Activated gamma-delta T cell treated with anti-CD3 and anti-CD28 coated beads, Interleukin-2, amount 50 U/mL, for 16 hours (primary cell): Measurements from ENCODE around the gene MPPED1.

Source experiments
- DNase-seq: peaks from one replicate; pipeline ENCODE4 v3.0.0-alpha.2; 2020; ENCODE audit warnings: low read depth

MPPED1 gene

DNA sequence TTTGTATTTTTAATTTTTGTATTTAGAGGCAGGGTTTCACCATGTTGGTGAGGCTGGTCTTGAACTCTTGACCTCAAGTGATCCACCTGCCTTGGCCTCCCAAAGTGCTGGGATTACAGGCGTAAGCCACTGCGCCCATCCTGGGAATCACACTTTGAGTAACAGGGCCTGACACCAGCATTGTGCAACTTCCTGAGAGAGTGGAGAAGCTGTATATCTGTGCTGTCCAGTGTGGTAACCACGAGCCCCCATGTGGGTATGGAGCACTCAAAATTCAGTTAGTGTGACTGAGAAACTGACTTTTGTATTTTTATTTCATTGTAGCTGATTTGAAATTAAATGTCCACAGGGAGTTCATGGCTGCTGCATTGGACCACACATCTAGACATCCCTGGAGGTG is 36.2 kb downstream of the MPPED1 start:
- DNase-seq: no peak

DNA sequence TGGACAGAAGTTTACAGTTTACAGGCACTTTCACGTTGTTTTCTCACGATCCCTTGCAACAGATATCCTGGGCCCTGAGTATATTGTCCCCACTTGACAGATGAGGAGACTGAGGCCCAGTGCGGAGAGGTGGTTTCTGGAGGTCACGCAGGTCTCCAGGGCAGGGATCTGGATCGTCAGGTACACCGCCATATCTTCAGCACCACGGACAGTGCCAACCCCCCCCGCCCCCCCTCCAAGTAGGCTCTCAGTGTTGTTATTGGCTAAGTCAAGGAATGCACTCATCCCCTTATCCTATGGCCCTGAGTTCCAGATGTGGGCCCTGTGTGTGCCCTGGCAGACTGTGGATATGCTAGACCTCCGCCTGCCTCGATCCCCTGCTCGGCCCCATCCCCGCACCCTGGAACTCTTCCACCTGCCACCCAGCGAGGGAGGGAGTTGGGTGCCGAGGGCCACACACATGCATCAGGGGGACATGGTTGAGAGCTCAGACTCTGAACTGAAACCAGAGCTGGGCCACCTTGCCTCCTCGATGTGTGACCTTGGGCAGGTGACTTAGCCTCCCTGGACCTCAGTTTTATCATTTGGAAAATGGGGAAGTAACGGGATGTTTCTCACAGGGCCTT is 37.5 kb downstream of the MPPED1 start:
- DNase-seq: no peak

DNA sequence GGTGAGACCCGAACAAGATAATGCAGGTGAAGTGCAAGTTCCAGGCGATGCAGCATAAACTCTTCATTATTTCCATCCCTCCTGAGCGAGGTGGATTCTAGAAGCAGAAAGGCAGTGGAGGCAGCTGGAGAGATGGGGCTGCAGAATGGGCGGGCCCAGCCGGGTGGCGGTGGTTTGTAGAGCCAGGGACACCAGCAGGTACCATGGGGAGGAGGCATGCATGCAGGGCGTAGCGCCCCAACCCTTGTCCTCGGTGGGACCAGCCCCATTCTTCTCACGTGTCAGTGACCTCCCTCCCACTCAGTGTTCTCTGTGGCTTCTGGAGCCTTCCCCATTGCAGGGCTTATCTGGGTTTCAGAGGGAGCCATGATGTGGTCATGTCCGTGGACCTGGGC is 38.0 kb downstream of the MPPED1 start:
- DNase-seq: no peak

DNA sequence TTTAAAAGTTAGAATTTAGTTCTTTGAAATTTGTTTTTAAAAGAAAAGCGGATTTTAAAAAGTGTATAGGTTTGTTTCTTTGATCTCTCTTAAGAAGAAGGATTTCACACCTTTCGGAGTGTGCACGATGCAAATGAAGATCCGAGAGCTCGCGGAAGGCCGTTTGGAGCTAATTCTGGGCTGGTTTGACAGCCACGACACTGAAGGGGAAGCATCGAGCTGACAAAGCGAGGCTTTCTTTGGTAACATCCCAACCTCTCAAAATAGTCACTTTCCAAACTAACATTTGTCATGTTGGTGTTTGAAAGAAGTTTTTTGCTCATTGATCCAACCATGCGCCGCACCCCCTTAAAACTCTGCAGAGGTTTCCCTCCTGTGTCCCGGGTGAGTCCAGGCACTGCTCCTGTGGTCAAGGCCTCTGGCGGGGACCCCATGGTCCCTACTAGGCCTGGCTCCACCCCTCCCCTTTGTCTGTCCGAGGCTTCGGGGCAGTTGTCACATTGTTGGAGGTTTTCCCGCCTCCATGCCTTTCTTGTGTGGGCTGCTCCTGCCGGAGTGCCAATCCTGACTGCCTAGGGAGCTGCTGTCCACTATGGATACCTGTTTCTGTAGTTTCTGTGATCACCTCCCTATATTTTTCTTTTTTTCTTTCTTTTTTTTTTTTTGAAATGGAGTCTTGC is 39.7 kb downstream of the MPPED1 start:
- no peak for DNase-seq

DNA sequence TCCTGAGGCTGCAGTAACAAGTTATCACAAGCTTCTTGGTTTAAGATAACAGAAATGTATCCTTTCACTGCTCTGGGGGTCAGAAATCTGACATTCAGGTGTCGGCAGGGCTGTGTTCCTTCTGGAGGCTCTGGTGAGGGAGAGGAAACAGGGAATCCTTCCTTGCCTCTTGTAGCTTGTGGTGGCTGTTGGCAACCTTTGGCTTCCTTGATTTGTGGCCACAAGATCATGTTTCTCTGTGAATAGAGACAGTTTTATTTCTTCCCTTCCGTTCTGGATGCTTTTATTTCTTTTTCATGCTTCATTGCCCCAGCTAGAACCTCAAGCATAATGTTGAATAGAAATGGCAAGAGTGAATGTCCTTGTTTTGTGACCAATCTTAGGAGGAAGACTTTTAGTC is 44.0 kb downstream of the MPPED1 start:
- no peak for DNase-seq

DNA sequence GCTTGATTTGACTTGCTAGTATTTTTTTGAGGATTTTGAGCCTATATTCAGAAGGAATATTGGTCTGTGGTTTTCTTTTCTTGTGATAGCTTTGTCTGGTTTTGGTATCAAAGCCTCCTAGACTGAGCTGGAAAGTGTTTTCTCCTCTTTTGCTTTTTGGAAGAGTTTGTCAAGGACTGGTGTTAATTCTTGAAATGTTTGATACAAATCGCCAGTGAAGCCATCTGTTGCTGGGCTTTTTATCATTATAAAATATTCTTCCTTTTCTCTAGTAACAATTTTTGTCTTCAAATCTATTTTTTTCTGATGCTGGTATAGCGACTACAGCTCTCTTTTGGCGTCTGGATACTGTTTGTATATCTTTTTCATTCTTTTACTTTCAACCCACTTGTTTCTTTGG is 45.2 kb downstream of the MPPED1 start:
- DNase-seq: no peak

DNA sequence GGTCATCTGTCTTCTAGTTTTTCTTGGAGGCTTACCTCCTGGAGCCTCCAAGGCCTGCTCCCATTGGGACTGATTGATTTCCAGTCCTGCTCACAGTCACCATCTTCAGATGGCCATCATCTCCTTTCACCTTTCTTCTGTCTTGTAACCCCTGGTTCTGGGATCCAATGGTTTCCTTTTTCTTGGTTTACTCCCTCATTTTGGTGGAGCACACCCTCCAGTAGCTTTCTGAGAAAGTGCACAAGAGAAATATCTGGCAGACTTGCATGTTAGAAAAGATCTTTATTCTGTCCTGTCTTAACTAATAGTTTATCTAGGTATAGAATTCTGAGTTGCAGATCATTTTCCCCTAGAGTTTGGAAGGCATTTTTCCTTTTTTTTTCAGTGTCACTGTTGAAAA is 50.9 kb downstream of the MPPED1 start:
- no peak for DNase-seq

DNA sequence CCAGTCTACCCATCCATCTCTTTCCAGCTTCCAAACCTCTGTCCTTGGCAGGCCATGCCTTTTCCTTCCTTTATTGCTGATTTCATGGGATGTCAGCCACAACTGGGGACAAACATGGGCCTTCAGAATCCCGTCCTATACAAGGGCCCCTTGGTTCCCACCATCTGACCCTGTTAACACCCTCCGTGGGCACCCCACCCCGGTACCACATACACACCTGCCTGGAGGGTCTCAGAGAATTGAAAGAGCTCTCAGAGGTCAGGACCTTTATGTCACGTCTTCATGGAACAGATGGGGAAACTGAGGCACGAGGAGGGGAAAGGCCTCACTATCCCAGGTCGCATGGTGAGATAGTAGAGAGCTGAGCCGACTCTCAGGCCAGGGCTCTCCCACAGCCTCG is 53.0 kb downstream of the MPPED1 start:
- DNase-seq: no peak

DNA sequence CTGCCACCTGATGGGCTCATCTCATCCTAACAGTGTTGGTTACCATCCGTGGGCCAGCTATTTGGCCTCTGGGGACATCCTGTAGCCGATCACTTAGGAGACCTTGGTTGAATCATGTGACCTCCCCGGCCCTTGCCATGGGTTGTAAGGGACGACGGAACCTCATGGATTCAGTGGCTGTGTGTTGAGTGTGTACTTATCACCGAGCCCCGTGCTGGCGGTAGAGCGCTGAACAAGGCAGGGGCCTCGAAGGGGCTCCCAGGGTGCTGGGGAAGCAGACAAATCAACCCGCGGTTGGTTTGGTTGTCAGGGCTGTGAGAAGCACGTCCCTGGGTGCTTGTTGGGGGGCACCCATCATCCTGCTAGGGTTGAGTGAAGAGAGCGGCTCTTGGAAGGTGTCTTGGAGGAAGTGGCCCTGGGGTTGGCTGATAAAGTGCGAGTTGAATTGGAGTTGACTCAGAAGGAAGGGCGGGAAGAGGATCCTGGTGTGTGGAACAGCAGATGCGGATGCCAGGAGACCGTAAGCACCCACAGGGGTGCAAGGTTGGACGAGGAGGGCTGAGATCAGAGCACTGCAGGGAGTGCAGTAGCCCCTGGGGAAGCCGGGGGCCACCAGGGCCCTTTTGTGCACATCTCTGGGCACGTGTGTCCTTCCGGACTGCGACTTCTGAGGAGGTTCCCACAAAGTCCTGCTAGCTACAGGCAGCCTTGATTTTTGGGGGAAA is 53.6 kb downstream of the MPPED1 start:
- DNase-seq: no peak

DNA sequence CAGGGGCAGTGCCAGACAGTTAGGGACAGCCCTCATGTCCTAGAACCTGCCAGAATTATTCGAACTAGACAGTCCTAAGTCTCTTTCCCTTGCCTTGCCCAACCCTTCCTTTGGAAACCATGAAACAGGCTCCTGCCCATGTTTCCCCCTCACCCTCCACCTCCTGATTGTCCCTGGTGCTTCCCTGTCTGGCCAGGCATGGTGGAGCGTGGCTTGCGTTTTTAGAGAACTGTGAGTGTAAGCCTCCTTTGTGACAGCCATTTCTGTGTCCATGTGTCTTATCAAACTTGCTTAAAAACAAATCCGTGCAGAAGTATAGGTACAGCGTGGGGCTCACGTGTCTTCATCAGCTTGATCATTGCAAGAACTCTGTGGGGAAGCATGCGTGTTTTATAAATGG is 54.9 kb downstream of the MPPED1 start:
- no peak for DNase-seq

DNA sequence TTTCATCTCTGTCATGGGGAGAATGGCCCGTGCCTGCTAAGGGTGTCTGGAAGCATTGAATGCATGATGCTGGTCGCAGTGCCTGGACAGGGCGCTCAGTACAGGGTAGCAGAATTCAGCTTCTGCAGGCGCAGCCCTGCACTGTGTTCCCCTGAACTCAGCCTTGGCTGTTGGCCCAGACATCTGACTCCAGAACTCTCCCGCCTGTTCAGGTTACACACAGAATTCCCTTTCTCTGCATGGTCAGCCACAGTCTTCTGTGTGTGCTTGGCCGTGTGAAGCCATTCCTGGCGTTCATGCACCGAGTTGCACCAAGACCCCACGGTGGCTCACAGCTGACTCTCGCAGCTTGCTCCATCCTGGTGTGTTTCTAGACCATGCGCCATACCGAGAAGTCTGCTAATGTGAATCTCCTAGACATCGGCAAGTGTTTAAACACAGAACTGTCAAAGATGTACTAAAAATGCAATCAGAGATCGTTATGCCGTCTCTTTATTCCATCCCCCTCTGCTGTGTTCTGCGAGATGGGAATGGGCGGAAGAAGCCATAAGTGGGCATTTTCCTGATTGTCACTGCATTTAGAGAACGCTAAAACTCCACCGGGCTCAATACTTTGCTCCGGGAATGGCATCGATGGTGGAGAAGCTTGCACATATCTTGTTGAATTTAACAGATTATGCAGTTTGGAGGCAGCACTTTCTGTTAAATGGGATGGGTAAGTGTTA is 55.6 kb downstream of the MPPED1 start:
- DNase-seq: no peak

DNA sequence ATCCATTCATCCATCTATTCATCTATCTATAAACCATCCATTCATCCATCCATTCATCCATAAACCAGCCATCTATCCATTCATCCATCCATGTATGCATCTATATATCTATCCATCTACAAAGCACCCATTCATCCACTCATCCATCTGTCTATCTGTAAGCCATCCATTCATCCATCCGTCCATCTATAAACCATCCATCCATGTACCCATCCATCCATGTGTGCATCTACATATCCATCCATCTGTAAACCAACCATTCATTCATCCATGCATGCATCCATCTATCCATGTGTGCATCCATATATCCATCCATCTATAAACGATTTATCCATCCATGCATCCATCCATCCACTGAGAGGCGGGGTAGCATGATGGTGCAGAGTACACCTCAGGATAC is 58.4 kb downstream of the MPPED1 start:
- DNase-seq: no peak

DNA sequence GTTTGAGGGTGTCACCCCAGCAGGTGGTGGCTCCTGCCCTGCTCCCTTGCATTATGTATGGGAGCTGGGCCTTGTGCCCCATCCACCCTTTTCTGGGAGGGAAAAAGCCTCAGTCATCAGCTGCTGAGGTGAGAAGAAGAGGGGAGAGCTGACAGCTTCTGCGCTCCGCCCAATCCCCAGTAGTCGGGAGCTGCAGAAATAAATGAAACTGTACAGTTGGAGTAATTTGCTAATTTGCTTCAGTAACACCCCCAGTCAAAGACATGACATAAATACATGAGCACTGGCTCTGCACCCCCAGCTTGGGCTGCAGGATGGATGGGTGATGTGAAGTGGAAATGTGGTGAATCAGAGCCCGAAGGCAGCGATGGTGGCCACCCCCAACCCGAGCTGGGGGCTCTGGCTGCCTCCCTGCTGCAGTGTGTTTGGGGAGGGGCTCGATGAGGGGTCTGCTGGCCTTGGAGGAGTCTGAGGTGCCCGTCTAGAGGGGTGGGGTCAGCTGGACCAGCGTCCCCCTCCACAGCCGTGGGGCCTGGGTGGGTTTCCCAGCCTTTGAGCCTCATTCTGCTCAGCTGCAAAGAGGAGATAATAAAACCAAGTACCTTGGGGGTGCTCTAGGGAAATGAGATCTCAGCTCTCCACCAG is 59.2 kb downstream of the MPPED1 start:
- DNase-seq: no peak

DNA sequence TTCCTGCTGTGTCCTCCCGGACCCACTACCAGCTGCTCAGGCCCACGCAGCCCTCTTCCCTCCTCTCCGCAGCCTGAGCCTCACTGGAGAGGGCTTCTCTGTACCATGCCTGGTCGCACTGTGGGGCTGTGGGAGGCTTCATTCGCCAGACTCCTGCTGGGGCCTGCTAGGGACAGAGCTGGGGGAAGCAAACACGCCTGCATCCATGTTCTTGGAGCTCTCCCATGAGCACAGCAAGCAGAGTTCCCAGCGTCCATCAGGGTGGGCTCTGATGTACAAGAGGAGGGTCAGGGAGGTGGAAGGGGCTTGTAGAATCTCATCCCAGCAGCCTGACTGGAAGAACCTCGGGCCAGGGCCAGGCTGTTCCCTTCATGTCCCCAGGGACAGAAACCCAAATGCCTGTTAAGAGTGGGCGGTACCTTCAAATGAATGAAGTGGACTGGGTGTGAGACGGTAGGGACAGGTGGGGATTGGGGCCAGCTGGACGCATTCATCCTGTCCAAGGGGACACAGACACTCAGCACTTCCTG is 59.9 kb downstream of the MPPED1 start:
- no peak for DNase-seq

DNA sequence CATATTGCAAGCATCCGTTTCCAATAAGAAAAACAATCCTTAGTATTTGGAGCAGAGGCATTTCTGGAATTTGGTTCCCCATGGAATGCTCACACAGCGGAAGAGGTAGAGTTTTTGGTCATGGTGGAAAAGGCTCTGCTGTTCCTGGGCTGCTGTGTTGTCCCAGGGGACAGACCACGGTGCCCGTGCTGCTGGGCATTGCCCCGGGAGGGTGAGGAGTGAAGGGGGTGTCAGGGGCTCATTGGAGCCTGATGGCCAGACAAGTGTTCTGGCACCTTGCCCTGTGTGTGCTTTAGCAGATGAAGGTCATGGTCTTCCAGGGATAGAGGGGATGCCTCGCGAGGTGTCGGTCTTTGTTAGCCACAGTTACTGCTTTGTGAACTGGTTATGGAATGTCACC is 61.2 kb downstream of the MPPED1 start:
- no peak for DNase-seq

DNA sequence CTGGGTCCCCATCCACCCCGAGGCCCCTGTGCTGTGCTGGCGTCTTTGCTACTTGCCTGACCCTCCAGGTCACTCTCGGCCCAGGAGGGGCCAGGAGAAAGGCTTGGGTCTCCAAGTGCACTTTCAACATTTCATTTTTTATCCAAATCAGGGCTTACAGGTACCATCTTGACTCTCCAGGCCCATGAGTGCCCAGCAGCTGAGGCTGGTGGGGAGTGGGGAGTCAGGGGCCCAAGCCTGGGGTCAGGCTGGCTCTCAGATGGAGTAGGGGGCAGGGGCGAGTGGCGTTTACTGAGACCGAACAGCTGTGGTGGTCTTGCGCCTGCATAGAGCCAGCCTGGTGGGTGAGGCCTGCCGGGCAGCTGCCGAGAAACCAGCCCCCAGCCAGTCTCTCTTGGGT is 61.6 kb downstream of the MPPED1 start:
- no peak for DNase-seq

DNA sequence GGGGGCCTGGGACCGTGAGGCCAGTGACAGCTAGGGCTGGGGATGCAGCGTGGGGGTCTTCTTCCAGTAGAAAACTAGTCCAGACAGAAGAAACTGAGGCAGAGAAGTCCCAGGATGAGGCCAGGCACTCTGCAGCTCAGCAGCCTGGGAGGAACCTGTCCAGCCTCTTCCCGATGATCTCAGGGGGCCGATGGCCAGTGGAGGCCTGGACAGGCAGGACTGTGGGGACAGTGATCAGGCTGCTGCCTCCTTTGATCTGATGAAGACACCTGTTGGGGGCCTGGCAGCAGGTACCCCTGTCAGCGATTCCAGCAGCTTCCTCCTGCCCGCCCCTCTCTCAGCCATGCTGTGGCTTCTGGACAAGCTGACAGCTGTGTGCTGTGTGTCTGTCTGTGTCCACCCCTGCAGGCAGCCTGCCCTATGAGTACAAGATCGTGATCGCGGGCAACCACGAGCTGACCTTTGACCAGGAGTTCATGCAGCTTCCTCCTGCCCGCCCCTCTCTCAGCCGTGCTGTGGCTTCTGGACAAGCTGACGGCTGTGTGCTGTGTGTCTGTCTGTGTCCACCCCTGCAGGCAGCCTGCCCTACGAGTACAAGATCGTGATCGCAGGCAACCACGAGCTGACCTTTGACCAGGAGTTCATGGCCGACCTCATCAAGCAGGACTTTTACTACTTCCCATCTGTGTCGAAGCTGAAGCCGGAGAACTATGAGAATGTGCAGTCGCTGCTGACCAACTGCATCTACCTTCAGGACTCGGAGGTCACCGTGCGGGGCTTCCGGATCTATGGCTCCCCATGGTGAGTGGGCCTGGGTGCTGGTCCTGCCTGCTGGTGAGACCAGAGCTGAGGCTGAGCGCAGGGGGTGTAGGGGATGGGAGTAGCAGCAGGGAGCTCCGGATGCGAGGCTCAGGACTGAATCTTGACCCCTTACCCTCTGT is 62.6 kb downstream of the MPPED1 start:
- no peak for DNase-seq

DNA sequence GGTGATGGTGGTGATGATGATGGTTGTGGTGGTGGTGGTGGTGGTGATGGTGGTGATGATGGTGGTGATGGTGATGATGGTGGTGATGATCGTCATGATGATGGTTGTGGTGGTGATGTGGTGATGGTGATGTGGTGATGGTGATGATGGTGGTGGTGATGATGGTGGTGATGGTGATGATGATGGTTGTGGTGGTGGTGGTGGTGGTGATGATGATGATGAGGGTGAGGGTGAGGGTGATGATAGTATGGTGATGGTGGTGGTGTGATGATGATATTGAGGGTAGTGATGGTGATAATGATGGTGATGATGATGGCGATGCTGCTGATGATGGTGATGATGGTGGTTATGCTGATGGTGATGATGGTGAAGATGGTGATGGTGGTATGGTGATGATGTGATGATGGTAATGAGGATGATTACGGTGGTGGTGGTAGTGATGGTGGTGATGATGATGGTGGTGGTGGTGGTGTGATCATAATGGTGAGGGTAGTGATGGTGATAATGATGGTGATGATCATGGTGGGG is 63.8 kb downstream of the MPPED1 start:
- DNase-seq: no peak

DNA sequence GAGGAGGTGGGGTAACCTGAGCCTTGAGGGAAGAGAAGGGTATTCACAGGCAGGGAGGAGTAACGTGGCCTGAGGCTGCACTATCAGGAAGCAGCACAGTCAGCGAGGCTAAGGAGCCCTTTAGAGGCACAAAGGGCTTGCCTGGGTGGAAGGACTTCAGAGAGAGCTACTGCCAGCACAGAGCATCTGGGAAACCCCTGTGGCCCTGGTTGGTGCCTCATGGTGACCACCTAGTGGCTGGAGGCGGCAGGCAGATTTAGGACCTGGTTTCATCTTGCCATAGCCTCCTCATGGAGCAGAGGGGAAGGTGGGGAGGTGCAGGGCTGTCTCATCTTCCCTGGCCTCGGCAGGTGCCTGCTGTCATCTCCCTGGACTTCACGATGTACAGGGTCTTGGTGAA is 64.5 kb downstream of the MPPED1 start:
- DNase-seq: no peak
